Activated T-helper 2 cell treated with anti-CD3 and anti-CD28 coated beads, Interferon-gamma antibody, Interleukin-2, Interleukin-4, amounts not matched to agents 10 μg/mL and 5 μg/mL and 100 μg/mL, durations not matched to agents 14 hours and 24 hours and 36 hours (primary cell): ENCODE results near the gene C9orf152. TPM values are rescaled to one million over a fixed set of nuclear protein-coding genes. Genes with fewer than 3 reads are reported as not detected.
"Not testable (repeated sequence)": the region's sequence is repeated elsewhere in the genome, so short reads cannot be mapped to it uniquely, and the experiment has no call there.

ENCODE experiments used
- DNase-seq: peaks from one replicate; pipeline ENCODE4 v3.0.0; 2021; ENCODE audit warnings: low spot score
- H3K27ac Mint-ChIP-seq: one replicate; pipeline ENCODE4 v1.8.0; 2021; ENCODE audit warnings: mixed read lengths
- H3K27me3 Mint-ChIP-seq: one replicate; pipeline ENCODE4 v1.8.0; 2021; ENCODE audit warnings: low read depth, mixed read lengths
- H3K36me3 Mint-ChIP-seq: one replicate; pipeline ENCODE4 v1.8.0; 2021; ENCODE audit warnings: low read depth, mixed read lengths
- H3K4me1 Mint-ChIP-seq: one replicate; pipeline ENCODE4 v1.8.0; 2021; ENCODE audit warnings: low read depth, mixed read lengths
- H3K4me3 Mint-ChIP-seq: one replicate; pipeline ENCODE4 v1.8.0; 2021; ENCODE audit warnings: low read depth, mild to moderate bottlenecking, moderate library complexity, mixed read lengths
- H3K9me3 Mint-ChIP-seq: one replicate; pipeline ENCODE4 v1.8.0; 2021; ENCODE audit warnings: mixed read lengths
- intact Hi-C: fragments of 100-400 bp; cut with micrococcal nuclease; formaldehyde crosslinking; loops from one replicate; pipeline ENCODE4 v1.15.1; 2023
- total RNA-seq: library from RNA; stranded (reverse); gene quantifications from 2 replicates; pipeline ENCODE4 v1.2.3, GENCODE V29; 2022

The C9orf152 gene
- total RNA-seq, 1 donor from 2014 or later: not detected

- intact Hi-C loops: no loop called here
These were observed 1.6 kb downstream of the C9orf152 start for GRCh38 chr9:110206389-110206788.

DNA sequence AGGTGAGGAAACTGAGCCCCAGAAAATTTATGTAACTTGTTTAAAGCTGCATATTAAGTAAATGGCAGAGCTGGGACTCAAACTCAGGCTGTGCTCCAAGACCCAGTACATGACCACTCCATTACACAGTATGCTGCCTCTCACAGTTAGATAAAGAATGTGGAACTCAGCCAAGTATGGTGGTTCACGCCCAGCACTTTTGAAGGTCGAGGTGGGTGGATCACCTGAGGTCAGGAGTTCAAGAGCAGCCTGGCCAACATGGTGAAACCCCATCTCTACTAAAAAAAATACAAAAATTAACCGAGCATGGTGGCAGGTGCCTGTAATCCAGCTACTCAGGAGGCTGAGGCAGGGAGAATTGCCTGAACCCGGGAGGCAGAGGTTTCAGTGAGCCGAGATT is 2.3 kb downstream of the C9orf152 start:
- H3K36me3 Mint-ChIP-seq, H3K4me3 Mint-ChIP-seq, DNase-seq, H3K9me3 Mint-ChIP-seq, H3K4me1 Mint-ChIP-seq, intact Hi-C loops, H3K27ac Mint-ChIP-seq: not testable (repeated sequence)
- H3K27me3 Mint-ChIP-seq: peaks cover 47% of the 10 kb centered on the region

More at GRCh38 chr9:110206389-110206788, 1.6 kb downstream of the C9orf152 start:
- Mint-ChIP-seq H3K4me3 (no peak overlapping the region), H3K27ac (no peak overlapping the region), H3K4me1 (no peaks in the 10 kb centered on the region), H3K27me3 (peaks cover 48% of the 10 kb centered on the region), H3K36me3 (no peaks in the 10 kb centered on the region), H3K9me3 (no peaks in the 10 kb centered on the region)
- no peak for DNase-seq

GRCh38 chr9:110202232-110202631 is 5.7 kb downstream of the C9orf152 start:
- intact Hi-C loops: no loop called here
- Mint-ChIP-seq H3K27ac (no peak overlapping the region), H3K36me3 (no peaks in the 10 kb centered on the region), H3K27me3 (peaks cover 34% of the 10 kb centered on the region), H3K4me1 (no peaks in the 10 kb centered on the region), H3K9me3 (no peaks in the 10 kb centered on the region), H3K4me3 (no peak overlapping the region)
- DNase-seq: no peak

GRCh38 chr9:110199643-110200042 is 8.3 kb downstream of the C9orf152 start:
- DNase-seq: no peak
- Mint-ChIP-seq H3K36me3 (no peaks in the 10 kb centered on the region), H3K9me3 (no peaks in the 10 kb centered on the region), H3K4me1 (no peaks in the 10 kb centered on the region), H3K27me3 (peaks cover 22% of the 10 kb centered on the region), H3K4me3 (no peak overlapping the region), H3K27ac (no peak overlapping the region)
- intact Hi-C loops: no loop called here

- H3K27me3 Mint-ChIP-seq: peaks cover 14% of the 10 kb centered on the region
- peaks cover 4% of the 10 kb centered on the region for H3K4me1 Mint-ChIP-seq
- no peaks in the 10 kb centered on the region for H3K9me3 Mint-ChIP-seq
- no peak for DNase-seq
- H3K27ac Mint-ChIP-seq: no peak overlapping the region
- H3K36me3 Mint-ChIP-seq: no peaks in the 10 kb centered on the region
- intact Hi-C loops: no loop called here
- H3K4me3 Mint-ChIP-seq: no peak overlapping the region
These were observed 9.6 kb downstream of the C9orf152 start for GRCh38 chr9:110198357-110198756.

- H3K27ac Mint-ChIP-seq: no peak overlapping the region
These were observed 10.4 kb downstream of the C9orf152 start for GRCh38 chr9:110197330-110198187.

DNA sequence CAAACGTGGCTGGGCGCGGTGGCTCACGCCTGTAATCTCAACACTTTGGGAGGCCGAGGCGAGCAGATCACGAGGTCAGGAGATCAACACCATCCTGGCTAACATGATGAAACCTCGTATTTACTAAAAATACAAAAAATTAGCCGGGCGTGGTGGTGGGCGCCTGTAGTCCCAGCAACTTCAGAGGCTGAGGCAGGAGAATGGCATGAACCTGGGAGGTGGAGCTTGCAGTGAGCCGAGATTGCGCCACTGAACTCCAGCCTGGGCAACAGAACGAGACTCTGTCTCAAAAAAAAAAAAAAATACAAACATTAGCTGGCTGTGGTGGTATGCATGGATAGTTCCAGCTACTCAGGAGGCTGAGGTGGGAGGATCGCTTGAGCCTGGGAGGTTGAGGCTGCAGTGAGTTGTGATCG is 11.9 kb downstream of the C9orf152 start:
- H3K9me3 Mint-ChIP-seq, H3K36me3 Mint-ChIP-seq, H3K27ac Mint-ChIP-seq: not testable (repeated sequence)

More at GRCh38 chr9:110197330-110198187, 10.4 kb downstream of the C9orf152 start:
- DNase-seq: no peak
- intact Hi-C loops: no loop called here
- Mint-ChIP-seq H3K27me3 (peaks cover 13% of the 10 kb centered on the region), H3K9me3 (no peaks in the 10 kb centered on the region), H3K4me1 (peaks cover 10% of the 10 kb centered on the region), H3K36me3 (no peaks in the 10 kb centered on the region), H3K4me3 (no peak overlapping the region)

DNA sequence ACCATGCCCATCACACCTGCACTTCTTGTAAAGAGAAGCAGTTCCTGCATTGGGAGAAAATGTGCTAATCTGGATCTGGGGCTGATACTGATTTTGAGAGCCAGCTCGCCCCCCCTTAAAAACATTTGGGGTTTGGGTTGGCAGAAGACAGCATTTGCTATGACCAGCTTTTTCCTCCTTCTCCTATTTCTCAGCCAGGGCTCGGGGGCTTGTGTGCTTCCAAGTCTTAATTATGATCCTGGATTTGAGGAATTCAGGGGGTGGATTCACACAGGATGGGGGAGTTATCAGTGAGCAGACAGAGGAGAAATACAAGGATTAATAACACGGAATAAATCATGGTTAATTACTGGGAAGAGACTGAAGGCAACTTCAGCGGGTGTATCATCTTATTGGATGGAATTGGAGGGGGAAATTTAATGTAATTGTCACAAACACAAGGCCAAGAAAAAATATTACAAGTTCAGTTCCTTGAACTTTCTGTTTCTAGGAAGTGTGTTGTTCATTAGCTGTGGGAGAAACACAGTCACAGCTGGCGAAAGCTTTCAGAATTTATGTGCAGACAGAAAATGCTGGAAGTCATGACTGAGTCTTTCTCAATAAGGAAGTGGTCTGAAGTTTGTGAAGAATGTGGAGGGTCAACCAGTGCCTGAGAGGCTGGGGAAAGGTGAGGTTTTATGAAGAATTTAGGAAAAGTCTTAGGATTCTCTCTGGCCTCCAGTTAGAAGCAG is 15.3 kb downstream of the C9orf152 start:
- Mint-ChIP-seq H3K4me3 (no peak overlapping the region), H3K4me1 (peaks cover 17% of the 10 kb centered on the region), H3K36me3 (no peaks in the 10 kb centered on the region), H3K27me3 (peaks cover 2% of the 10 kb centered on the region), H3K9me3 (no peaks in the 10 kb centered on the region), H3K27ac (no peak overlapping the region)
- intact Hi-C loops: no loop called here
- no peak for DNase-seq

More for the DNA sequence above, 11.9 kb downstream of the C9orf152 start:
- H3K4me3 Mint-ChIP-seq, intact Hi-C loops, H3K27me3 Mint-ChIP-seq, DNase-seq: not testable (repeated sequence)
- H3K4me1 Mint-ChIP-seq: peaks cover 11% of the 10 kb centered on the region

GRCh38 chr9:110191615-110192014 is 16.3 kb downstream of the C9orf152 start:
- H3K4me3 Mint-ChIP-seq: no peak overlapping the region
- no peaks in the 10 kb centered on the region for H3K36me3 Mint-ChIP-seq
- no peak for DNase-seq
- peaks cover 17% of the 10 kb centered on the region for H3K4me1 Mint-ChIP-seq
- no peak overlapping the region for H3K27ac Mint-ChIP-seq
- H3K9me3 Mint-ChIP-seq: no peaks in the 10 kb centered on the region
- peaks cover 2% of the 10 kb centered on the region for H3K27me3 Mint-ChIP-seq
- intact Hi-C loops: no loop called here

GRCh38 chr9:110189559-110190320 is 18.2 kb downstream of the C9orf152 start:
- peaks cover 2% of the 10 kb centered on the region for H3K27me3 Mint-ChIP-seq
- H3K4me3 Mint-ChIP-seq: no peak overlapping the region
- DNase-seq: no peak
- H3K4me1 Mint-ChIP-seq: peaks cover 20% of the 10 kb centered on the region
- H3K27ac Mint-ChIP-seq: no peak overlapping the region
- H3K36me3 Mint-ChIP-seq: no peaks in the 10 kb centered on the region
- intact Hi-C loops: loop anchor here (10.0 kb wide), 1 partner anchor 1105 kb away; no protein-coding TSS in a partner anchor
- H3K9me3 Mint-ChIP-seq: no peaks in the 10 kb centered on the region

DNA sequence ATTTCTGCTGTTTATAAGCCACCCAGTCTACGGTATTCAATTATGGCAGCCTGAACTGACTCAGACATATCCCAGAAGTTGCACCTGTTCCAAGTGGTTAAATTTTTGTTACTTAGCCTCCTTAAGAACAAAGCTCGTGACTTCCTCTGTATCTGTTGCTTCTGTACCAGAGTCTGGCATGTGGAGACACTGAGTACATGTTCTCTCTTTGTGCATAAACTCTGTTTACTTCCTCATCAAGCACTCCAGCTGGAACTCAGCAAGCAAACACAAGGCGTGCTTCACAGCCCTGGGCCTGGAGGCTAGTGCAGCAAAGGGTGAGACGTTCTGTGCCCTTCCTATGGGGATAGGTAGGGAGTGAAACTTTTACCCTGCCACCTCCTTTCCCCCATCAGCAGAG is 19.0 kb downstream of the C9orf152 start:
- no peaks in the 10 kb centered on the region for H3K36me3 Mint-ChIP-seq
- H3K4me3 Mint-ChIP-seq: no peak overlapping the region
- H3K27ac Mint-ChIP-seq: no peak overlapping the region
- DNase-seq: no peak
- H3K9me3 Mint-ChIP-seq: no peaks in the 10 kb centered on the region
- H3K27me3 Mint-ChIP-seq: peaks cover 2% of the 10 kb centered on the region
- intact Hi-C loops: loop anchor here (10.0 kb wide), 1 partner anchor 1106 kb away; no protein-coding TSS in a partner anchor
- peaks cover 18% of the 10 kb centered on the region for H3K4me1 Mint-ChIP-seq

- H3K4me3 Mint-ChIP-seq: no peak overlapping the region
- no peak for DNase-seq
- H3K36me3 Mint-ChIP-seq: no peaks in the 10 kb centered on the region
- H3K27ac Mint-ChIP-seq: no peak overlapping the region
- peaks cover 19% of the 10 kb centered on the region for H3K4me1 Mint-ChIP-seq
- intact Hi-C loops: loop anchor here (10.0 kb wide), 1 partner anchor 1107 kb away; no protein-coding TSS in a partner anchor
- no peaks in the 10 kb centered on the region for H3K9me3 Mint-ChIP-seq
- H3K27me3 Mint-ChIP-seq: peaks cover 2% of the 10 kb centered on the region
These were observed 19.9 kb downstream of the C9orf152 start for GRCh38 chr9:110188101-110188500.
